ENCODE data around the gene COG5.

Gene COG5

DNA sequence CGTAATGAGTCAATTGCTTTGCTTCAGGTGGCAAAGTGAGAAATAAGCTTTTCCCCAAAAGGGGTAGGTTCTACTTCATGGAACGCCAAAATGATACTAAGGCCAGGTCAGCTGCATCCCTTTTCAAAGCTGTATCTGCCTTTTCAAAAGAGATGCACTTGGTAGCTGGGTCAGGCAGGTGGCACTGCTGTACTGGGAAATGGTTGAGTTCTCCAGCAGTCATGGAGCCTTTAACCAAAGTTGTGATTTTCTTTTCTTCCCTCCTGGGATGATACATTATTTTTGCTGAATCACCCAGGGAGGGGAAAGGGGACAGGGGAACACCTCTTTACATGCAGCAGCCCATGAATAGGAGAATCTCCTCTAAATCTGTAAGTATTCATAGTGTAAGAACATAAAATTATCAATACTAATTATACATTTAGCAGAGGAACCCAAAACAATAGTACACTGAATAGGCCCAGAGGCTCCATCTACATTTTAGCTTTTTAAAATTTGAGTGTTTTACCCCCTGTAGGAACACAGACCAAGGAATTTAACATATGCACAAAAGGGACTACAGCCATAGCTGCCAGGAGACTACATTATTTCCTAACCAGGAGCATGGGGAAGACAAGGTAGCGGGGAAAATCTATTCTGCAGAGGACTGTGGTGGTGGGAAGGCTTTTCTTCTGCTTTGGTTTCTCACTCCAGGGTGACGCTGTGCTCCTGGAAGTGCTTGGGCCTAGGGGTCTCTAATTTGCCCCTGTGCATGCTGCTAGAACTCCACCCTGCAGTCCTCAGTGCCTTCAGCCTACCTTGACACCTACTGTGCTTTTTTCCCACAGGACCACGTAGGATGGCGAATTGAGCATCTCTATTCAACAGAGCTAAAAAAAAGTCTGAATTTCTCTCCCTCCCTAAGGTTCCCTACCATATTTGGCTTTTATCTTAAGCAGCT, 100.3 kb downstream of the COG5 start (continued):
- TF ChIP-seq ZNF704 (tag by site-specific recombination; IDR thresholded peaks at IDR 0.05) (no peak), ZBTB11 (tag by site-specific recombination; conservative IDR thresholded peaks at IDR 0.05; ENCODE audit: low read depth) (no peak), ZSCAN30 (tag by site-specific recombination; IDR thresholded peaks at IDR 0.05) (peak; percentile 29; the same call in 1 of the 2 replicates), ZNF132 (tag by site-specific recombination; IDR thresholded peaks at IDR 0.05; ENCODE audit: borderline replicate concordance) (no peak)

GRCh38 chr7:107461938-107462533, 101.7 kb downstream of the COG5 start:
- no peaks in the 10 kb centered on the region for H3K4me1 ChIP-seq (ENCODE audit: control insufficient read depth, insufficient read depth, low read length)
- ChIA-PET CTCF (interaction anchor here (1.9 to 2.7 kb wide), 3 partner anchors 262 to 418 kb away, joined by 8 to 27 read pairs (median 13); no protein-coding TSS in a partner anchor), POLR2A (no interaction called here)
- TF ChIP-seq ZNF2 (tag by site-specific recombination; IDR thresholded peaks at IDR 0.05) (no peak), ZFHX2 (tag by site-specific recombination; conservative IDR thresholded peaks at IDR 0.05) (no peak), ZNF76 (tag by site-specific recombination; IDR thresholded peaks at IDR 0.05; ENCODE audit: borderline replicate concordance, low read depth) (no peak), ZNF473 (tag by site-specific recombination; IDR thresholded peaks at IDR 0.05) (no peak), ZNF658 (tag by site-specific recombination; IDR thresholded peaks at IDR 0.05) (no peak), ZNF155 (tag by site-specific recombination; IDR thresholded peaks at IDR 0.05) (no peak), ZNF169 (tag by site-specific recombination; IDR thresholded peaks at IDR 0.05) (no peak), ZFP41 (tag by site-specific recombination; IDR thresholded peaks at IDR 0.05; ENCODE audit: borderline replicate concordance) (no peak), ZNF426 (tag by site-specific recombination; IDR thresholded peaks at IDR 0.05) (no peak), ZNF121 (tag by site-specific recombination; IDR thresholded peaks at IDR 0.05) (no peak), SCRT1 (tag by site-specific recombination; IDR thresholded peaks at IDR 0.05; ENCODE audit: borderline replicate concordance) (no peak)
- TF ChIP-seq, protein P1, sequence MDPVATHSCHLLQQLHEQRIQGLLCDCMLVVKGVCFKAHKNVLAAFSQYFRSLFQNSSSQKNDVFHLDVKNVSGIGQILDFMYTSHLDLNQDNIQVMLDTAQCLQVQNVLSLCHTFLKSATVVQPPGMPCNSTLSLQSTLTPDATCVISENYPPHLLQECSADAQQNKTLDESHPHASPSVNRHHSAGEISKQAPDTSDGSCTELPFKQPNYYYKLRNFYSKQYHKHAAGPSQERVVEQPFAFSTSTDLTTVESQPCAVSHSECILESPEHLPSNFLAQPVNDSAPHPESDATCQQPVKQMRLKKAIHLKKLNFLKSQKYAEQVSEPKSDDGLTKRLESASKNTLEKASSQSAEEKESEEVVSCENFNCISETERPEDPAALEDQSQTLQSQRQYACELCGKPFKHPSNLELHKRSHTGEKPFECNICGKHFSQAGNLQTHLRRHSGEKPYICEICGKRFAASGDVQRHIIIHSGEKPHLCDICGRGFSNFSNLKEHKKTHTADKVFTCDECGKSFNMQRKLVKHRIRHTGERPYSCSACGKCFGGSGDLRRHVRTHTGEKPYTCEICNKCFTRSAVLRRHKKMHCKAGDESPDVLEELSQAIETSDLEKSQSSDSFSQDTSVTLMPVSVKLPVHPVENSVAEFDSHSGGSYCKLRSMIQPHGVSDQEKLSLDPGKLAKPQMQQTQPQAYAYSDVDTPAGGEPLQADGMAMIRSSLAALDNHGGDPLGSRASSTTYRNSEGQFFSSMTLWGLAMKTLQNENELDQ (tag by site-specific recombination; IDR thresholded peaks at IDR 0.05; ENCODE audit: low read depth) = no peak
- no peak overlapping the region for H3K4me3 ChIP-seq (ENCODE audit: low read depth, low read length)
- no peak overlapping the region for H3K27ac ChIP-seq (ENCODE audit: extremely low read depth, low read depth, low read length)
- no peaks in the 10 kb centered on the region; a peak in 1 of 3 replicates for H3K36me3 ChIP-seq (ENCODE audit: control insufficient read depth in 2 of 2, insufficient read depth in 1 of 2, low read length in 2 of 2)
- no peaks in the 10 kb centered on the region for H3K9me3 ChIP-seq (ENCODE audit: control insufficient read depth, insufficient read depth, low read depth, low read length)

Measured in HEK293 (cell line).